IPS DF 6.9 (cell line): Measurements from ENCODE around the gene GDF11.

Experiments used
- DNase-seq: peaks from one replicate; pipeline ENCODE4 v3.0.0-alpha.2; 2013; ENCODE audit warnings: low read depth, low spot score
- H3K27ac ChIP-seq: one replicate; pipeline ENCODE4 v1.5.1; 2013; ENCODE audit warnings: low read length, control low read depth
- H3K27me3 ChIP-seq: 2 replicates; pipeline ENCODE4 v1.6.1; 2013; ENCODE audit warnings: mild to moderate bottlenecking, low read length; ENCODE audit not compliant: control insufficient read depth, insufficient read depth
- H3K36me3 ChIP-seq: 2 replicates; pipeline ENCODE4 v1.6.1; 2013; ENCODE audit warnings: low read length; ENCODE audit not compliant: control insufficient read depth, insufficient read depth
- H3K4me1 ChIP-seq: 2 replicates; pipeline ENCODE4 v1.6.1; 2013; ENCODE audit warnings: low read length; ENCODE audit not compliant: control insufficient read depth, insufficient read depth
- H3K4me3 ChIP-seq: 2 replicates; pipeline ENCODE4 v1.5.1; 2013; ENCODE audit warnings: mild to moderate bottlenecking, low read length
- H3K9me3 ChIP-seq: 2 replicates; pipeline ENCODE4 v1.6.1; 2013; ENCODE audit warnings: low read length, inconsistent platforms; ENCODE audit not compliant: control insufficient read depth, insufficient read depth
- WGBS: extraction: QIAGEN DNeasy Blood & Tissue Kit; methylation state at CpG from one replicate; pipeline ENCODE4 v1.1.7; 2013; ENCODE audit warnings: mixed read lengths, missing lambda C conversion rate; ENCODE audit not compliant: insufficient read length, insufficient coverage; 5-methylcytosine and 5-hydroxymethylcytosine counted together

The GDF11 gene

DNA sequence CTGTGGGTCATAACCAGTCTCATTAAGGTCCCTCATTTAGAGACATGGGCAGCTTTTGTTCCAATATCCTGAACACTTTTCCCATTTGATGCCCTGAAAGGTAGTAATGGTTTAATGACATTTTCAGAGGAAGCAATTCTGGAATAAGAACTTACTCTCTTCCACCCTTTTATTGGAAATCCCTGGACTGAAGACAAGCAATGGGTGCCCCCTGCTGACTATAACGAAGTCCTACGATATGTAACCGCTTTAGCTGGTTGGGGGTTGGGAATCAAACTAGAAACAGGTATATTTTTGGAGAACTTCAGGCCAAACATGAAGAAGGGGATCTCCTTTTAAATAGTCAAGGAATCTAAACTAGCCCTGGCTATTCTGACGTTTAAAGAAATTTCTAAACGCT, 54.1 kb downstream of the GDF11 start:
- no peak for DNase-seq
- H3K36me3 ChIP-seq: peaks cover 2% of the 10 kb centered on the region; the same call in 1 of the 2 replicates

DNA sequence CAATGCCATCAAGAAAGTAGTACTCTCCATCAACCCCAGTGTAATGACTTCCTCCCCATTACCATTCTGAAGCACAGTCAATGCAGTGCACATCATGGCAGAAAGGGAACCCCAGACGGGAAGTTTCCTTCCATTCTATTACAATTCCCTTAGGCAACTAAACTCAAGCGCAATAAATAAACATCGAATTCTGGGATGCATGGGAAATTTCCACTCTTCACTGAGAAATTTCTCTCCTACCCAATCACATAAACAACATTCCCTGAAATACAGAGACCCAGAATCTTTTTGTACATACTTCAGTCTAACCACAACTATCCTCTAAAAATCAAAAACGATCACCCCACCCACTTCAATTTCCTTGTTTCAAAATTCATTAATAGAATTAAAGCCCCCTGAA, 54.6 kb downstream of the GDF11 start:
- Histone ChIP-seq H3K4me3 (no peak overlapping the region), H3K27ac (no peak overlapping the region), H3K27me3 (no peaks in the 10 kb centered on the region), H3K4me1 (no peaks in the 10 kb centered on the region), H3K9me3 (no peaks in the 10 kb centered on the region), H3K36me3 (peaks cover 2% of the 10 kb centered on the region; the same call in 1 of the 2 replicates)
- no peak for DNase-seq
- 100% methylated on average over 1 of the region's 4 CpGs for WGBS

More for the DNA sequence above, 54.1 kb downstream of the GDF11 start:
- Histone ChIP-seq H3K9me3 (no peaks in the 10 kb centered on the region), H3K27me3 (no peaks in the 10 kb centered on the region), H3K27ac (no peak overlapping the region), H3K4me1 (no peaks in the 10 kb centered on the region), H3K4me3 (no peak overlapping the region)
- no CpG with 5 or more reads among the region's 5 CpGs for WGBS
